RWPE2 (cell line): Measurements from ENCODE around the gene OVCA2.
"Not testable (repeated sequence)": the region's sequence is repeated elsewhere in the genome, so short reads cannot be mapped to it uniquely, and the experiment has no call there.

Experiments
- ATAC-seq: fragments of 200-7000 bp; cut with Tn5 transposase; 3 replicates; pipeline ENCODE4 v1.9.1; 2021; ENCODE audit warnings: low read depth
- DNase-seq: peaks from one replicate; pipeline ENCODE4 v3.0.0-alpha.2; 2020; ENCODE audit warnings: low spot score
- H3K27ac ChIP-seq: fragments of 450-650 bp; 2 replicates; pipeline ENCODE4 v1.5.1; 2017; ENCODE audit warnings: mild to moderate bottlenecking; ENCODE audit not compliant: poor library complexity, severe bottlenecking
- H3K27me3 ChIP-seq: fragments of 250-450 bp; sonication (Bioruptor Pico); 2 replicates; pipeline ENCODE4 v1.5.1; 2021; ENCODE audit warnings: mild to moderate bottlenecking, moderate library complexity; ENCODE audit not compliant: insufficient read depth, poor library complexity, severe bottlenecking
- H3K36me3 ChIP-seq: fragments of 250-450 bp; sonication (Bioruptor Pico); 2 replicates; pipeline ENCODE4 v1.5.1; 2020; ENCODE audit warnings: low read depth, mild to moderate bottlenecking, moderate library complexity
- H3K4me1 ChIP-seq: fragments of 250-450 bp; sonication (Bioruptor Pico); 2 replicates; pipeline ENCODE4 v1.5.1; 2021; ENCODE audit warnings: mild to moderate bottlenecking, moderate library complexity; ENCODE audit not compliant: insufficient read depth, poor library complexity, severe bottlenecking
- H3K4me3 ChIP-seq: fragments of 250-450 bp; sonication (Bioruptor Pico); 2 replicates; pipeline ENCODE4 v1.5.1; 2021; ENCODE audit warnings: mild to moderate bottlenecking, moderate library complexity; ENCODE audit not compliant: severe bottlenecking
- H3K9me3 ChIP-seq: fragments of 250-450 bp; sonication (Bioruptor Pico); 2 replicates; pipeline ENCODE4 v1.5.1; 2021; ENCODE audit warnings: mild to moderate bottlenecking, moderate library complexity; ENCODE audit not compliant: severe bottlenecking
- TF ChIP-seq, protein P1 (sequence below): fragments of 450-650 bp; IDR thresholded peaks from one replicate; pipeline ENCODE4 v1.5.1; 2017; ENCODE audit warnings: mild to moderate bottlenecking, moderate library complexity; ENCODE audit not compliant: poor library complexity, severe bottlenecking

The OVCA2 gene

DNA sequence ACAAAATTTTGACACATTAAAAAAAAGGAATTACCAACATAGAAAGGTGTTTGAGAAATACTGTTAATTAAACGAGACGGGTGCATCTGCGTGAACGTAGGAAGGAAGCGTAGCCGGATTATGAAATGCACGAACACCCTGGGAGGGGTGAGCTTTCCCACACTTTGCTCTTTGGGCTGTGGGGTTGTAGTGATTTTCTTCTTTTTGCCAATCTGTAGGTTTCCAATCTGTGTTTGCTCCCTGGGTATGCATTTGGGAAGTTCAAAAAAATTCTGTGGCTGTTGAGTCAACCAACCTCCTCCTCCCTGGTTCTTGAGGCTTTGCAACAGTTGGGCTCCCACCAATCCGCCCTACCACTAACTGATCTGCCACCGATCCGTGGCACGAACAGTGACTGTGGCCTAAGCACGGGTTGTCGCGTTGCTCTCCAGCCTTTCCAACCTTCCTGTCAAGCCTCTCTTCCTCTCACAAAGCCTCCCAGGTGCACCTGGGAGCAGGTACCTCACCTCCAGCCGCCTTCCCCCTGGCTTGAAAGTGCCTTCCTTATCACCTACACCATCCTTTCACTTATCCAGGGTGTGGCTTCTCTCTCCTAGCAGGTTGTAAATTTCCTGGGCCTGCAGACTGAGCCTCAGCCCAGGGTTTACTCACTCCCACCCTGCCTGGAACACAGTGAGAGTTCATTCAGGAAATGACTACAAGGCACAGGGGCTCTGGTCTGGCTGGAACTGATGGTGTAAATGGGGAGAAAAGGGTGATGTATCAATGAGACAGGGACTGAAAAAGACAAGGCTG is 33.3 kb upstream of the OVCA2 start:
- DNase-seq (no peak), ATAC-seq (peak; percentile 30; the same call in 1 of the 3 replicates)
- Histone ChIP-seq H3K36me3 (no peaks in the 10 kb centered on the region), H3K4me3 (no peak overlapping the region), H3K27me3 (no peaks in the 10 kb centered on the region), H3K9me3 (no peaks in the 10 kb centered on the region), H3K27ac (no peak overlapping the region), H3K4me1 (peaks cover 10% of the 10 kb centered on the region)
- TF ChIP-seq, protein P1, sequence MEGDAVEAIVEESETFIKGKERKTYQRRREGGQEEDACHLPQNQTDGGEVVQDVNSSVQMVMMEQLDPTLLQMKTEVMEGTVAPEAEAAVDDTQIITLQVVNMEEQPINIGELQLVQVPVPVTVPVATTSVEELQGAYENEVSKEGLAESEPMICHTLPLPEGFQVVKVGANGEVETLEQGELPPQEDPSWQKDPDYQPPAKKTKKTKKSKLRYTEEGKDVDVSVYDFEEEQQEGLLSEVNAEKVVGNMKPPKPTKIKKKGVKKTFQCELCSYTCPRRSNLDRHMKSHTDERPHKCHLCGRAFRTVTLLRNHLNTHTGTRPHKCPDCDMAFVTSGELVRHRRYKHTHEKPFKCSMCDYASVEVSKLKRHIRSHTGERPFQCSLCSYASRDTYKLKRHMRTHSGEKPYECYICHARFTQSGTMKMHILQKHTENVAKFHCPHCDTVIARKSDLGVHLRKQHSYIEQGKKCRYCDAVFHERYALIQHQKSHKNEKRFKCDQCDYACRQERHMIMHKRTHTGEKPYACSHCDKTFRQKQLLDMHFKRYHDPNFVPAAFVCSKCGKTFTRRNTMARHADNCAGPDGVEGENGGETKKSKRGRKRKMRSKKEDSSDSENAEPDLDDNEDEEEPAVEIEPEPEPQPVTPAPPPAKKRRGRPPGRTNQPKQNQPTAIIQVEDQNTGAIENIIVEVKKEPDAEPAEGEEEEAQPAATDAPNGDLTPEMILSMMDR: no peak

DNA sequence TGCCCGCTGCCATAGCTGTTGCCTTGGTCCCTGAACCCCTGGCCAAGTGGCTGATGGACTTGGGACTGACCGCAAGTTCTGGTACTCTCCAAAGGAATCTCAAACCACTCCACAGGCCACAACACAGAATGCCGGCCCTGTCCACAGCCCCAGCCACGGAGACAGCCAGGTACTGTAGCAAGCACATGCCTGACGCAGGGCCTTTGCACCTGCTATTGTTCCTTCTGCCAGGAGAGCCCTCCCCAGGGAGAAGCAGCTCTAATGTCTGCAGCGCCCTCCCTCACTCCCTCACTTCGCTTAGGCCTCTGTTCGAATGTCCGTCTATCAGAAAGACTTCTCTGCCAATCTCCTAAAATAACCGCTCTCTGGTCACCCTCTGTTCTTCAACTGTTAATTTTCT is 32.1 kb upstream of the OVCA2 start:
- ATAC-seq (no peak), DNase-seq (no peak)
- H3K36me3 ChIP-seq: no peaks in the 10 kb centered on the region
- H3K4me1 ChIP-seq: peaks cover 10% of the 10 kb centered on the region
- no peaks in the 10 kb centered on the region for H3K27me3 ChIP-seq
- no peak overlapping the region for H3K27ac ChIP-seq
- no peak overlapping the region for H3K4me3 ChIP-seq
- H3K9me3 ChIP-seq: no peaks in the 10 kb centered on the region
- TF ChIP-seq, protein P1: no peak

DNA sequence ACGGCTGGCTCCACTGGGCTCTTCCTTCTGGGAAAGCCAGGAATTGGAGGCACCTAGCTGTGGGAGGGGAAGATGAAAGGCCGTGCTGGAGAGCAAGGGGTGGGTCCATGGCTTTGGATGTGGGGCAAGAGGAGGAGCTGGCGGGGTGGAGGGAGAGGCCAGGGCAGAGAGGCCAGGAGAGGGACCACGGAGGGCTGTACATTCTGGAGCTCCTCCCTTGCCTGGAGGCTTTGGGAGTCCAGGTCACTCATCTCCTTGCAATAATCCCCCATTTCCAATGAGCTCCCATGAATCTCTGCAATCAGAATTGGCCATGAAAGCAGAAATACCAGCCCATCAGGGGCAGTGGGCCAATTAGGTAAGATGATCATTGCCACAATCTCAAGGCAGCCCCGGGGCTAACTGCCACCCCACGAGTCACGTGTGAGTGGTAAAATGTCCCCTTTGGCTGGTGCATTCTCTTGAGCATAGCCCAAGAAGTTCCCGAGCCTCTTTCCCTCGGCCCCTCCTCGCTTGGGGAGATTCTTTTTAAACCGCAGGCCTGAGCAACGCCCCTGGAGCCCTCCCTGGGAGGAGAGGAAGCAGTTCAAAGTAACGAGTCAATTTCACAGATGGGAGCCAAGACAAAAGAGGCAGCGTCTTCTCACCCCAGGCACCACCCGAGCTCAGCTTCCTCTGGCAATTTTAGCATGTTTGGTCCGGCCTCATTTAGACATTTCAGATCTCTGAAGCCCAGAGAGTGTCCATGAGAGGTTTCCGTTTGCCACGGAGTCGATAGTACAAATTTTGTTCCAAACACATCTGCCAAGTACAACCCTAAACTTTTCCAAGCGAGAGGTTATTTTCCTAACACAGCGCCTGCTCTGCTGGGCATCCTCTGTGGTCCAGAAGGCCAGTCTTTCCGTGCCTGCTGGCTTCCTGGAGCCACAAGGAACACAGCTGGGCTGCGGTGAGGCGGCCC is 30.1 kb upstream of the OVCA2 start:
- H3K27me3 ChIP-seq: no peaks in the 10 kb centered on the region
- TF ChIP-seq, protein P1: no peak
- H3K4me1 ChIP-seq: peaks cover 10% of the 10 kb centered on the region
- no peak for DNase-seq
- H3K9me3 ChIP-seq: no peaks in the 10 kb centered on the region
- no peak overlapping the region for H3K4me3 ChIP-seq
- peak overlapping the region; percentile 14 for H3K27ac ChIP-seq
- peak; percentile 75 for ATAC-seq
- no peaks in the 10 kb centered on the region for H3K36me3 ChIP-seq

DNA sequence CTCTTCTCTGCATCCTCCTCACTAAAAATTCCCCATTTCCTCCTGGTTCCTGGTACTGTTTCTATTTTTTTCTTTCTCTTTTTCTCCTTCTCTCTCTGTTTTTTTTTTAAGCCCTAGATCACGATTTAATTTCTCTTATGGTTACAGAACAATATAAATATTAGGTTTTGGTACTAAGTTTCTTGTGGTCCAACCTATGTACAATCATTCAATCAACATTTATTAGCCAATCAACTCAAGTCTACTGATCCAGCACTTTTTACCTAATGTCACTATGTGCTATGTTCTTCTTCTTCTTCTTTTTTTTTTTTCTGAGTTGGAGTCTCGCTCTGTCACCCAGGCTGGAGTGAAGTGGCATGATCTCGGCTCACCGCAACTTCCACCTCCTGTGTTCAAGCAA is 29.3 kb upstream of the OVCA2 start:
- Histone ChIP-seq H3K27ac (peak overlapping the region; percentile 14), H3K4me3 (no peak overlapping the region), H3K9me3 (no peaks in the 10 kb centered on the region), H3K27me3 (no peaks in the 10 kb centered on the region), H3K36me3 (no peaks in the 10 kb centered on the region), H3K4me1 (peaks cover 10% of the 10 kb centered on the region)
- ATAC-seq (no peak), DNase-seq (no peak)
- TF ChIP-seq, protein P1: no peak

DNA sequence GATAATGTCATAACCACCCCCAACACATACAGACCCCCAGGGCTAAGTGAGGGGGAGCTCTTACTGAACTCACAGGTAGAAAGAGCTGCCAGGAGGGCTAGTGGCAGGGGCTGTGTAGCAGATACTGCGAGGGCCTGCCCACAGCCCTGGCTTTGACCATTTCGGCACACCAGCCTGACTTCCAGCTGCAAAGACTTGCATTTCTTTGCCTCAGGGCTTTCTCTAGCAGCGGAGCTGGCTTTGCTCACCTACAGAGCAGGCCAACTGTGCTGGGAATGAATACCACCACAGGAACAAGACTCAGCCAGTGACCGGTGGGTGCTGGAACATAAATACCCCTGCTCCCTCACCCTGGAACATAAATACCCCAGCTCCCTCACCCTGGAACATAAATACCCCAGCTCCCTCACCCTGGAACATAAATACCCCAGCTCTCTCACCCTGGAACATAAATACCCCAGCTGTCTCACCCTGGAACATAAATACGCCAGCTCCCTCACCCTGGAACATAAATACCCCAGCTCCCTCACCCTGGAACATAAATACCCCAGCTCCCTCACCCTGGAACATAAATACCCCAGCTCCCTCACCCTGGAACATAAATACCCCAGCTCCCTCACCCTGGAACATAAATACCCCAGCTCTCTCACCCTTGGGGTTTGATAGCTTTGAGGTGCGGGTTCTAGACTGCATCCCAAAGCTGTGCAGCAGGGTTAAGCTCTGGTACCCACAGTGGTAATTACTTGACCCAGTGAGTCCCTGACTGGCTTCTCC is 28.4 kb upstream of the OVCA2 start:
- H3K27me3 ChIP-seq, H3K9me3 ChIP-seq, DNase-seq, H3K36me3 ChIP-seq, H3K4me1 ChIP-seq, ATAC-seq, H3K4me3 ChIP-seq, H3K27ac ChIP-seq: not testable (repeated sequence)
